G401 (cell line): ENCODE data around the gene TBC1D17. TPM values are rescaled to one million over a fixed set of nuclear protein-coding genes. Genes with fewer than 3 reads are reported as not detected.

Experiments
- DNase-seq: peaks from one replicate; pipeline ENCODE4 v3.0.0-alpha.2; 2015; ENCODE audit warnings: low spot score
- in situ Hi-C: cut with HindIII; loops from 2 replicates; pipeline ENCODE4 v1.10.0; 2016; ENCODE audit warnings: low sequenced_read_pairs, mixed read lengths
- total RNA-seq: library from RNA; depleted of rRNA; stranded (reverse); fragments of >200 nt; shearing (Covaris generic); gene quantifications from 2 replicates; pipeline ENCODE4 v1.2.3, GENCODE V29; 2014; rRNA removed

TBC1D17 gene
- total RNA-seq, result 6.5 and 7.6 TPM in 2 replicates

DNA sequence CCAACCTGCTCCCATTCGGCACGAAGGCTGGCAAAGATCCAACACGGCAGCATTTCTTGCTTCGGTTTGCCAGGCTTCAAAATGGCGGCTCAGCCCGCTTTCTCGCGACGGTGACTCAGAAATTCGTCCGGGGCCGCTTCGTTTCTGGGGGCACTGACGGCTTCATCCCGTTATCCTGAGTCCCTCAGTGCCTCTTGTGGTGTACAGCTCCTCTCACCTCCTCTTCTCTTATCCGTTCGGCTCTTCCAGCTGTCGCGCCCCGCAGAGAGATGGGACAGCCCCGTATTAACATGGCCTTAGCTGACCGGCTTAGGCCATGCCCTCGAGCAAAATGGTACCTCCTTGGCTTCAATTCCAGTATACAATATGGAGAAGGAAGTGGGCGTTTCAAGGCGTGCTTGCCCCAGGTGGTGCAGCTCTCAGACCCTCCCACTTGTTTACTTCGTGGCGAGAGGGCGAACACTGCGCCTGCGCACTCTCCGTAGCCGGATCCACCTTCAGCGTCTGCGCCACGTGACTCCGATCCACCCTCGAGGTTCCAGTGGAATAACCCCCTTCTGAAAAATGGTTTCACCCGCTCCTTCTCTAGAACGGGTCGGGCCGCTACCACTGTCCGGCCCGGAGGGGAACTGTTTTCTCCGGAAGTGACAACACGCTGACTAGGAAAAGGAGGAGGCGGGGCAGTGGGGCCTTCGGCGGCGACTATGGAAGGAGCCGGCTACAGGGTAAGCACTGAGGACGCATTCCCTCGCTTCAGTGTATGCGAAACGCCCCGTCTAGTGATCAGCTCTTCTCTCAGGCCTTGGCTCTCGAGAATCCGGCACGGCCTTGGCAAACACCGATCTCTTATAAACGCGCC lies at the start of gene TBC1D17, which contains the start of gene AKT1S1:
TSS of gene TBC1D17 (plus strand) at position 683 of the 859 bp plus-strand sequence. CDS start at position 705, 22 bp downstream.
TSS of gene AKT1S1 (minus strand) at position 336 of the 859 bp plus-strand sequence. CDS start 4,060 bp downstream, outside the sequence.
- DNase-seq, result peak; percentile 100
- in situ Hi-C loops, result no loop called here

DNA sequence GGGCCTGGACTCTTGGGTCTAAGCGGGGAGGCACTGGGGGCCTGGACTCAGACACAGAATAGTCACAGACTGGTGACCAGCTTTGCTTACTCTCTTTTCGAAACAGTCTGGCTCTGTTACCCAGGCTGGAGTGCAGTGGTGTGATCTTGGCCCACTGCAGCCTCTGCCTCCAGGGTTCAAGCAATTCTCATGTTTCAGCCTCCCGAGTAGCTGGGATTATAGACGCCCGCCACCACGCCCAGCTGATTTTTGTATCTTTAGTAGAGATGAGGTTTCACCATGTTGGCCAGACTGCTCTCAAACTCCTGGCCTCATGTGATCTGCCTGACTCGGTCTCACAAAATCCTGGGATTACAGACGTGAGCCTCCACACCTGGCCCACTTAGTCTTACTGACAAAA lies 48.3 kb upstream of the TBC1D17 start:
- DNase-seq, result no peak

DNA sequence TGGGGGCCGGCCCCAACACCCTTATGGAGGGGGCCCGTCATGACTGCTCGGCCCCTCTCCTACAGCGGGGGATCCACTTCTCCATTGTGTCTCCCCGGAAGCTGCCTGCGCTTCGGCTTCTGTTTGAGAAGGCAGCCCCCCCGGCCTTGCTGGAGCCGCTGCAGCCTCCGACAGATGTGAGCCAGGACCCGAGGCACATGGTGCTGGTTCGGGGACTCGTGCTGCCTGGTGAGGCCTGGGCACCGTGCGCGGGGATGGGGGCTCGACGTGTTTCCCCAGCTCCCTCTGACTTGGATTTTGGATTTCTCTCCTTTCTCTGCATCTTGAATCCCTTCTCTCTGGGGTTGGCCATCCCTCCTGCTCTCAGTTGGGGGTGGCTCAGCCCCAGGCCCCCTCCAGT lies 47.8 kb upstream of the TBC1D17 start:
- in situ Hi-C loops, result no loop called here
- DNase-seq, result no peak

More for the DNA sequence above, 48.3 kb upstream of the TBC1D17 start:
- in situ Hi-C loops, result no loop called here

DNA sequence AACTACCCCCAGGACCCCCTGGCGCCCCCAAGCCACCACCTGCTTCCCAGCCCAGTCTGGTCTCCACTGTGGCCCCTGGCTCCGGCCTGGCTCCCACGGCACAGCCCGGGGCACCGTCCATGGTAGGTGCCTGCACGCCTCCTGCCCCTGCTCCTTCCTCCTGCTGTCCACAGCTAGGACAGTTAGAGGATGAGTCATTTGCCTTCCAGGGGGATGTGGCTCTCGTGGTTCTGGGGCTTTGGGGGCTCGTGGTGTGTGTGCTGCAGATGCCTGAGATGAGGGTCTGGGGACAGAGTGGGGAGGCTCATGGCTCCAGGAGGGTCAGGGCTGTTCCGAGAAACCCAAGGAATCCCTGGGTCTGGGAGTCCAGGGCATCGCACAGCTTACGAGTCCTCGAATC lies 46.7 kb upstream of the TBC1D17 start:
- in situ Hi-C loops, result no loop called here
- DNase-seq, result no peak

DNA sequence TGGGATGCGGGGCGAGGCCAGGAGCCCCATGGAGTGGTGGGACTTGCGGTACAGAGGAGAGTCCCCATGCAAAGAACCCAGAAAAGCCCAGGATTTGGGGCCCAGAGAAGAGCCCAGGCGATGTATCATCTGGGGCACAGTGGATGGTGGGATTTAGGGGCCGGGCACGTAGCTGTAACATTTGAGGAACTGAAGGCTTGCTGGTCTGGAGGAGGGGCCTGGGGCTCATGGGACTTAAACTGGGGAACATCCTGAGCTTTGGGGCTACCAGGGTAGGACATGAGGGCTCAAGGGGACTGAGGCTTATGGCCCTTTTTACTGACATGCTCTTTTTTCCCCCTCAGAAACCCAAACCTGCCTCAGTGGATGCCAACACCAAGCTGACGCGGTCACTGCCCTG lies 45.9 kb upstream of the TBC1D17 start:
- DNase-seq, result no peak
- in situ Hi-C loops, result no loop called here

DNA sequence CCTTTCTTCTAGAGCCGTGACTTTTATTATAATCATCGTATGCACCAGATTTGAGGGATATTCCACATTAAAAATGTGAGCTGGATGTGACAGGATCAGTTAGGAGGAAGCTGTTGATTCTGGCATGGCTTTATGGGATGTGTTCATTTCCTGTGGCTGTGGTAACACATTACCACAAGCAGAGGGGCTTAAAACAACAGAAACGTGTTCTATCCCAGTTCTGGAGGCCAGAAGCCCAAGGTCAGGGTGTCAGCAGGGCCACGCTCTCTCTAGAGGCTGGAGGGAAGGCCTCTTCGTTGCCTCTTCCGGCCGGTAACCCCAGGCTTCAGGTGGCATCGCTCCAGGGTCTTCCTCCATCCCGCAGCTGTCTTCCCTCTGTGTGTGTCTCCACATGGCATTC lies 44.9 kb upstream of the TBC1D17 start:
- no peak for DNase-seq
- in situ Hi-C loops, result no loop called here

DNA sequence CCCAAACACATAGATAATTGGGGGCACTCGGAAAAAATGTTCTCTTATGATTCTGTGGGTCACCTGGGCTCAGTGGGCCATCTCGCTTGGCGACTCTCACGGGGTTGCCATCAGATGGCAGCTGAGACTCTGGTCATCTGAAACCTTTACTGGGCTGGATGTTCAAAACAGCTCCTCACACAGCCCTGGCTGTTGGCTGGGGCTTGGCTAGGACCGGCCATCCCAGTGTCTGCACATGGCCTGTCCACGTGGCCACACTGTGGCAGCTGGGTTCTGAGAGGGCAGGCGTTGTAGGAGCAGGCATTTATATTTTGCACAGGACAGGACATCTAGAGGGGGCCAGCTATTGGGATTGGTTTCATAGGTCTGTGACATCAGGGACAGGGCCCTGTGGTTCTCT lies 43.9 kb upstream of the TBC1D17 start:
- in situ Hi-C loops, result no loop called here
- no peak for DNase-seq

DNA sequence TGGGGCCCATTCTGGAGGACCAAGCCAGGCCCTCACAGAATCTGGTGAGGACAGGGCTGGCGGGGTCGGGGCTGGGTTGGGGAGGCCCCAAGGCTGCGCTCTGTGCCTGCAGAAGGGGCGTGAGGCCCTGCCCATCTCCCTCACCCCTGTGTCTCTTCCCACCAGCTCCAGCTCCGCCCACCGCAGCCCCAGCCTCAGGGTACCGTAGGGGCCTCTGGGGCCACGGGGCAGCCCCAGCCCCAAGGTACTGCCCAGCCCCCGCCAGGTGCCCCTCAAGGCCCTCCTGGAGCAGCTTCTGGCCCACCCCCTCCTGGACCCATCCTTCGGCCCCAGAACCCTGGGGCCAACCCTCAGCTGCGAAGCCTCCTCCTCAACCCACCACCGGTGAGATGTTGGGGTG lies 41.9 kb upstream of the TBC1D17 start:
- in situ Hi-C loops, result no loop called here
- DNase-seq, result no peak

DNA sequence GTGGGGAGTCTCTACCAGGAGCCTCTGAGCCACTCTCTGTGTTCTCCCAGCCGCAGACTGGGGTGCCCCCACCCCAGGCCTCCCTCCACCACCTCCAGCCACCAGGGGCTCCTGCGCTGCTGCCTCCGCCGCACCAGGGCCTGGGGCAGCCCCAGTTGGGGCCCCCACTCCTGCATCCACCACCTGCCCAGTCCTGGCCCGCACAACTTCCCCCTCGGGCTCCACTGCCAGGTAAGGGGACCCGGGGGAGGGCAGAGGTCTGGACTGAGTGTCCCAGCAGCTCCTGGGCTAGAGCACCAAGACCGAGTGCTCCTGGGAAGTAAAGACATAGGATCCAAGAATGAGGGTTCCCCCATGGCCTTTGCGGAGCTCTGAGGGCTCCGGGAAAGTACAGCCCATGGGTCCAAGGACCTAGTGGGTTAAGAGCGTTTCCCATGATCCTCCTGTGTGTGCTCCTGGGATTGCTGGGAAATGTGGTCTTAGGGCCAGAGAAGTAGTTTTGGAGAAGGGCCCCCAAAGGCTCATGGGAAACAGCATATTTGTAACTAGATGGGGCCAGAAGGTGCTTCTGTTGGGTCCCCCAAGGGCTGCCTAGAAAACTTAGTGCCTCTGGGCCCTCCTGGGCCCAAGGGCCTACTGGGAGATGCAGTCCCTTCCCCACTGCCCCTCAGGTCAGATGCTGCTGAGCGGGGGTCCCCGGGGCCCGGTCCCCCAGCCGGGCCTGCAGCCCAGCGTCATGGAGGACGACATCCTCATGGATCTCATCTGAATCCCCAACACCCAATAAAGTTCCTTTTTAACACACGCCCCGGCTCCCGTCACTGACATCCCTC lies 41.1 kb upstream of the TBC1D17 start:
- in situ Hi-C loops, result no loop called here
- DNase-seq, result no peak

DNA sequence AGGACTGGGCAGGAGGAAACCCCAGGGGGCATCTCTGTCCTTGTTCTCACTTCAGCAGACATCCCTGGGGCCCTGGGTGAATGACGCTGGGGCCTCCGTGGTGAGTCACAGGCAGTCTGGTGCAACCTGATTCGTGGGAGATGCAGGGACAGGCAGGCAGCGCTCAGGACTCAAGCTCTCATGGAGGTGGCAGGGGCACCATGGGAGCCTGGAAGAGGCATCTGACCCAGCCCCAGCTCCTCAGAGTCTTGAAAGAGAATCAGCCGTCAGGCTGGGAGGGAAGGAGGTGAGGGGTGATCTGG lies 40.5 kb upstream of the TBC1D17 start:
- in situ Hi-C loops, result no loop called here
- DNase-seq, result no peak

DNA sequence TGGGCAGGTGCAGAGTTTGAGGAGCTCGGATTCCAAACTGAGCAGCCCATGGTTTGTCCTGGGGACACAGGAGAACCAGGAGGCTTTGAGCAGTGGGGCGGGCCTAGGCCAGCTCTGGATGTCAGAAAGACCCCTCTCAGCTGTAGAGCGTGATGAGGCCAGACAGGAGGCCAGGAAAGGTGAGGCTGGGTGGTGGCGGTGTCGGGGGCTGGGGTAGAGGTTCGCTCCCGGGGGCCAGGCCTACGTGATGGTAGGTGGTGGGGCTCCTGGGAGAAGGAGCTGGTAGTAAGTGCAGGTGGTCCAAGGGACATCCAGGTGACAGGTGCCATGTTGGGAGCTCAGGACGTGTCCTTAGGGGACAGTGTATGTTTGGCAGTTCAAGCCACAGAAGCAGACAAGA lies 40.1 kb upstream of the TBC1D17 start:
- no peak for DNase-seq
- in situ Hi-C loops, result no loop called here

DNA sequence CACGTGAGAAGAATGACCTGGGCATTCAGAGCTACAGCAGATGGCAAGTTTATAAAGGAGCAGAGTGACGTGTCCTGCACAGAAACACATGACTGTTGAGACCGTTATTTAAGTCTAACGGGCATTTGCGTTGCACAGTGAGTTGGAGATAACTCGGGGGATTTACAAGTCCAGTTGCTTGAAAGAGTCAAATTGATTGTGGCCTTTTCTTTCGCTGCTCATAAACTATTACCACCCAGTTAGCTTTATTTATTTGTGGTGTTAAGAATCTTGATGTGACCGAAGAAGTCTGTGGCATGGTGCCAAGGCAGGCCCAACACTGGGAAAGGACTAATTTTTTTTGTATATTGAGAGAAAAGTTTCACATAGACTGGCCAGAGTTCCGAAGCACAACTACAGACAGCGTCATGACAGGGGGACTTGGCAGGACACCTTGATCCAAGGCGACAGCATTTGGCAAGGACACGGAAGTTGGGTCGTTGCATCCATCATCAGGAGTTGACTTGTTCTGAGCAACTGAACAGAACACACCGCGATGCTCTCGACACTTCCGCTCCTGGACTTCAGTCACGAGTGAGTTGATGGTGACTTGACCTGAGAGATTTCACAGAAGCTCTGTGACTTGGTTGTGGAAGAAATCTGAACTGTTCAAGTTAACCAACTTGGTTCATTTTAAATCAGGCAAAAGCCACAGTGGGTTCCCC lies 38.5 kb upstream of the TBC1D17 start:
- no peak for DNase-seq
- in situ Hi-C loops, result no loop called here

DNA sequence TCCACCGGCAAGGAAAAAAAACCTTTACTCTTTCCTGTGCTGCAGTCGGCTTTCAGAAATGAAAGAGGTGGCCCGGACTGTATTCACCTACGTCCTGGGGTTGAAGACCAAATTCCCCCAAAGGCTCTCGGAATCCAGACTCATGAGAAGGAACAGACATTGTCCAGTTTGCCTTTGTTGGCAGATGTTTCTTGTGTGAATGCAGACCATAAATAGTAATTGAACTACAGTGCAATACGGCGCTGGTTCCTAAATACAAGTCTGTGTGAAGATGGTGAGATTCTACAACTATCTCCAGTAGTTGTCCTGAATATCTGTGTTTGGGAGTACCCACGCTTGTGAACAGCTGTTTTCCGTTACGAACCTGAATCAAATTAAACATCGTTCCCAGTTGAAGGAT lies 37.8 kb upstream of the TBC1D17 start:
- DNase-seq, result no peak
- in situ Hi-C loops, result no loop called here

DNA sequence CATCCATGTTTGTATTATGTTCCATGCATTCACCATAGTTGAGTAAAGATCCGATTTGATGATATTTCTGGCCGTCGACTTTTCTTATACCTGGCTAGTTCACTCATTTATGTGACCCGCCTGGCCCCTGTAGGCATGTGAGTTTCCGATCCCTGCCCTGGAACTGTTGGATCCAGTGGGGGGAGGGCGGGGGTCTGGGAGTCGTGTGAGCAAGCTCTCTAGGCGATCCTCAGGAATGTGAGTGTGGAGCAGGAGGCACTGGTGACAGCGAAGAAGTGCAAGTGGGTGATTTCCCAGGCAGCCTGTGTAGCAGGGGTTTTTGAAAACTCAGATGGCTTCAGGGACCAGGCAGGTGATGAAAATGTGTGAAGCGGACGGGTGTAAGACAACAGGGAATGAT lies 37.2 kb upstream of the TBC1D17 start:
- in situ Hi-C loops, result no loop called here

DNA sequence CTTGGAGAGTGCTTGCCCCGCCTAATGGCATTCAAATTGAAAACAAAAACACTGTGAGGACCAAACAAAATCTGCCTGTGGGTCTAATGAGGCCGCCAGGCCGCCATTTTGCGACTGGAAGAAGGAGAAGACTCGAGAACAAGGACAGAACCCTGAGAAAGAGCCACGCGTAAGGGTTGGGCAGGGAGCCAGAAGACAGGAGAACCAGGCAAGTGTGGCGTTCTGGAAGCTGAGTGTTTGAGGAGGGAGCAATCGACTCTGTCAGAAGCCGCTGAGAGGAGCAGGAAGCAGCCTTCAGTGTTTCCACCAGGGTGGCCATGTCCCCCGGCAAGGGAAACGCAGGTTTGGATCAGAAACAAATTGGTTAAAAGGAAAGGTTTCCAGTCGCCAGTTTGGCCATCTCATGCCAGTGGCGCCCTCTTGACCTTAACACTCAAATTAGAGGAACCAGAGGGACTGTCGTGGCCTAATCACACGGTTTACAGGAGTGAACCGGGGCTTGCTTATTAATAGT lies 36.7 kb upstream of the TBC1D17 start:
- in situ Hi-C loops, result no loop called here
- DNase-seq, result no peak

More for the DNA sequence above, 37.2 kb upstream of the TBC1D17 start:
- no peak for DNase-seq

DNA sequence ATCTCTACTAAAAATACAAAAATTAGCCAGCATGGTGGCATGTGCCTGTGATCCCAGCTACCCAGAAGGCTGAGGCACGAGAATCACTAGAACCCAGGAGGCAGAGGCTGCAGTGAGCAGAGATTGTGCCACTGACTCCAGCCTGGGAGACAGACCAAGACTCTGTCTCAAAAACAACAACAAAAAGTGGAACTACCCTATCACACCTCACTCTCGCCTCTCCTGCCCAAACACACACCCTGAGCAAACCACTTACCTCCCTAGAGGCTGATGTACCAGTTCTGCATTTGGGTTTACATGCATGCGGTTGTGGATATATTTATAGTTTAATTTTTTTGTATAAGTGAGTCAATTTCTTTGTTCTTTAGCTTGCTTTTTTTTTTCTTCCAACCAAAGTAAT lies 34.2 kb upstream of the TBC1D17 start:
- in situ Hi-C loops, result no loop called here
- DNase-seq, result no peak

DNA sequence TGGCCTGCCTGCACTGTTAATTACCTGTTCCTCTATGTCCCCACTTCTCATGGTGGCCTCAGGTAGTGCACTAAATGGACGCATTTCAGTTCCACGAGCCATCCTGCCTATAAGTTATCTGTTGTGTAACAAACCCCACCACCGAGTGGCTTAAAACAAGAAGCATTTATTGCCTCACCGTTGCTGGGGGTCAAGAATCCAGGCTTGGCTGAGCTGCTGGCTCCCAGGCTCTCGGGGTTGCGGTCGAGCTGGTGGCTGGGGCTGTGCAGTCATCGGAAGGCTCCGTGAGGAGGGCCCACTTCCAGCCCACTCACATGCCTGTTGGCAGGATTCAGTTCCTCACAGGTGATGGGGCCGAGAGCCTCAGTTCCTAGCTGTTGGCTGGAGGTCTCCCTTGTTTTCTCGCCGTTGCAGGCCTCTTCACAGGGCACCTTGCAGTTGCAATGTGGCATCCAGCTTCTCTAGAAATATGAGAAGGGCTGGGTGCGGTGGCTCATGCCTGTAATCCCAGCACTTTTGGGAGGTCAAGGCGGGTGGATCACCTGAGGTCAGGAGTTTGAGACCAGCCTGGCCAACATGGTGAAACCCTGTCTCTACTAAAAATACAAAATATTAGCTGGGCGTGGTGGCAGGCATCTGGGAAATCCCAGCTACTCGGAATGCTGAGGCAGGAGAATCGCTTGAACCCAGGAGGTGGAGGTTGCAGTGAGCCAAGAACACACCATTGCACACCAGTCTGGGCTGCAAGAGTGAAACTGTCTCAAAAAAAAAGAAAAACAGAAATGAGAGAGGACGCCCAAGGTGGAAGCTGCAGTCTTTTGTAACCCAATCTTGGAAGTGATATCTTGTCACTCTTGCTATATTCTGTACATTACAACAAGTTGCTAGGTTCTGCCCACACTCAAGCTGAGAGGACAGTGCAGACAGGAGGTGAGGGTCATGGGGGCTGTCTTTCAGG lies 33.1 kb upstream of the TBC1D17 start:
- in situ Hi-C loops, result no loop called here
- no peak for DNase-seq

DNA sequence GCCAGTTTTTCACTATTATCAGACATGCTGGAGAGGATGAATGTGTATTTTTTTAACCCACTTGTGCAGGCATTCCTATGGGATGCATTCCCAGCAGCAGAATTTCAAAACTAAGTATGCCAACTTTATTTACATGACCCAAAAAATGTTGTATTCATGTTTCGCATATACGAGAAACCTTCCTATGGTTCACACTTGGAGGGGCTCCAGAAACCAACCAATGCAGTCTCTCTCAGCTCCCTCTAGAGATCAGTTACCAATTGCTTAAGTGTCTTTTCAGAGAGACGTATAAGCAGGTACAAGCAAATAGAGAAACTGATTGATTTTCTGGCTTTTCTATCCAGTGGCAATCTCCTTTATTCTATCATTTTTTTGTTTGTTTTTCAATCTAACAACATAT lies 32.1 kb upstream of the TBC1D17 start:
- in situ Hi-C loops, result no loop called here
- DNase-seq, result no peak

DNA sequence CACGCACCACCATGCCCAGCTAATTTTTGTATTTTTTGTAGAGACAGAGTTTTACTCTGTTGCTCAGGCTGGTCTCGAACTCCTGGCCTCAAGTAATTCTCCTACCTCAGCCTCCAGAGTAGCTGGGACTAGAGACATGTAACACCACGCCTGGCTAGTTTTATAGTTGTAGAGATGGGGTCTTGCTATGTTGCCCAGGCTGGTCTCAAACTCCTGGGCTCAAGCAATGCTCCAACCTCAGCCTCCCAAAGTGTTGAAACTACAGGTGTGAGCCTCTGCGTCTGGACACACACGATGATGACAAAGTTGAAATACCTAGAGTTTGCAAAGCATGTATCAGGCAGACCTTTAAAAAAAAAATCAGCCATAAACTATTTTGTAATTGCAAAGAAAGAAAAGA lies 31.1 kb upstream of the TBC1D17 start:
- DNase-seq, result no peak
- in situ Hi-C loops, result no loop called here
